ENCODE data around the gene TFDP2.
"Not testable (repeated sequence)": the region's sequence is repeated elsewhere in the genome, so short reads cannot be mapped to it uniquely, and the experiment has no call there.

The TFDP2 gene, protein sequence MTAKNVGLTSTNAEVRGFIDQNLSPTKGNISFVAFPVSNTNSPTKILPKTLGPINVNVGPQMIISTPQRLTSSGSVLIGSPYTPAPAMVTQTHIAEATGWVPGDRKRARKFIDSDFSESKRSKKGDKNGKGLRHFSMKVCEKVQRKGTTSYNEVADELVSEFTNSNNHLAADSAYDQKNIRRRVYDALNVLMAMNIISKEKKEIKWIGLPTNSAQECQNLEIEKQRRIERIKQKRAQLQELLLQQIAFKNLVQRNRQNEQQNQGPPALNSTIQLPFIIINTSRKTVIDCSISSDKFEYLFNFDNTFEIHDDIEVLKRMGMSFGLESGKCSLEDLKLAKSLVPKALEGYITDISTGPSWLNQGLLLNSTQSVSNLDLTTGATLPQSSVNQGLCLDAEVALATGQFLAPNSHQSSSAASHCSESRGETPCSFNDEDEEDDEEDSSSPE

GRCh38 chr3:142148792-142149672 is at the start of gene TFDP2:
Gene TFDP2, minus strand, starts transcription at chr3:142149544. Its CDS starts 47,795 bp downstream, at chr3:142101749.
- peak; percentile 56 to 62 for DNase-seq (ENCODE audit: low read depth in 2 of 2)

DNA sequence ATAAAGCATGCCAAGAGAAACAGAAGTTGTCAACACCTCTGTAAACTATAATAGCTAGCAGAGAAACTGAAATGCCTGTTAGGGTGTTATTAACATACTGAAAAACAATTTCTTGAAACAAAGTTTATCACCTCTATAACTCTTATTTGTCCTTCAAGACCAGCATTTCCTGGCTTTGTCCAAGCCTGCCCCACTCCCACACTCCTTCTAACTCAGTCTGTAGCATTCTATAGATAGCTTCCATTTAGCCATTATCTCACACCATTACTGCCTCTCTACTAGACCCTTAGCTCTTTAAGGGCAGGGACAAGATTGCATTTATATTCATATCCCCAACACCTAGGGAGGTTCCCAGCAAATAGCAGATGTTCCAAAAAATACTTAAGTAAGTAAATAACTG is 39.5 kb upstream of the TFDP2 start:
- no peak for DNase-seq (ENCODE audit: low read depth in 2 of 2)

DNA sequence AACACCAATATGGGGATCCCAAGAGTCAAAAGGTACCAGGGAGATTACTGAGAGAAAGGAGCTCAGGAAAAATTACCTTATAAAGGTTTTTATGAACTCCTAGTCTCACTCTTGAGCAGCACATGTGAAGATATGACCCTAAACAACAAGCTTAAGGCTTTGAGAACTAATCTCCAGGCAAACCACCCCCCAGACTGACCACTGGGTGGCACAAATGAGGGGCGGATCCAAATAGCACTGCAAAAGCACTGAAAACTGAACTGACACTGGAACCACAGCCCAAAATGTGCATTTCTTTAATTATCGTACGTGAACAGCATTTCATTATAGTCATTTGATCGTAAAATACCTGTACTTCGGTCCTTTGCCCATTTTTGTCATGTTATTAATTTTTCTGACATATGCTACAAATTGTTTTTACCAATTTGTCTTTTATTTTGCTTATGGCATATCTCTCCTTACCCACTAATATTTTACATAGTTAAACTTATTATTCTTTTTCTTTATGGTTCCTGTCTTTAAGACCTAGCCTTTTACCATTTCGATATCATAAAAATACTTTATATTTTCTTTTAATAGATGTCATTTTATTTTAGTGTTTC is 31.5 kb upstream of the TFDP2 start:
- DNase-seq (ENCODE audit: low read depth in 2 of 2), result peak in 1 of 2 donors; percentile 12

DNA sequence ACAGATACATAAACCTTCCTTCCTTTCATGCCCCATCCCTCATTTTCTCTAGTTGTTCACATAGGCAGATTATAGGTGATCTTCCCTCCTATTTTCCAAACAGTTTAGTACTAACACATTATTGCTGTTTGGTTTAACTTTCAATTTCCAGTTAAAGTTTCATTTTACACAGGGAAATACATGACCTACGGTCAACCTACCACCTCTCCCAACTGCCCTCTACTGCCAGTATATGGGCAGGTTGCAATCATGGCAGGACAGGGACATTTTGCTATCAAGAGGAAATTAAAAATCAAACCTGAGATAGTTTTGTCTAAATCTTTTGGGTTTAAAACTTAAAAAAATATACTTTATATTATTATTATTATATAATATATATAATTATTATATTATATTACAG is 26.1 kb upstream of the TFDP2 start:
- no peak for DNase-seq (ENCODE audit: low read depth in 2 of 2)

GRCh38 chr3:142174559-142174958 is 25.2 kb upstream of the TFDP2 start:
- DNase-seq (ENCODE audit: low read depth in 2 of 2), result no peak

- no peak for DNase-seq (ENCODE audit: low read depth in 2 of 2)
These were observed 19.2 kb upstream of the TFDP2 start for GRCh38 chr3:142168514-142168913.

DNA sequence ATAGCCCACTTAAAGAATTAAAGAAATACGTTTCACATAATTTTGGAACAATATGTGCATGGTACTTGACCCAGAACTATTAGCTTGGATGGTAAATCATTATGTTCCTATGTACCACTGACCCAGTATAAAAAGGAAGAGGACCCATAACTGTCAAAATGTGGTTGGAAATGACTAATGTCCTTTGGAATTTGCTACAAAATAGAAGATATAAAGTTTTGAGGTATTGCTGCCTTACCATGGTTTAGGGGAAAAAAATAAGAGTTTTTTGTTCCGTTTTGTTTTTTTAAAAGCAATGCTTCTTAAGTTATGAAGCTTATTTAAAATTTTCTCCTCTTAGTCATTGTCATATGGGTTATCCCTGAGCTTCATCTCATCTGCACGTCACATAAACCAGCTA is 15.8 kb upstream of the TFDP2 start:
- DNase-seq (ENCODE audit: low read depth in 2 of 2), result no peak

- DNase-seq (ENCODE audit: low read depth in 2 of 2), result no peak
These were observed 9.9 kb upstream of the TFDP2 start for GRCh38 chr3:142159083-142159740.

GRCh38 chr3:142154186-142154585 is 4.8 kb upstream of the TFDP2 start:
- no peak for DNase-seq (ENCODE audit: low read depth in 2 of 2)

DNA sequence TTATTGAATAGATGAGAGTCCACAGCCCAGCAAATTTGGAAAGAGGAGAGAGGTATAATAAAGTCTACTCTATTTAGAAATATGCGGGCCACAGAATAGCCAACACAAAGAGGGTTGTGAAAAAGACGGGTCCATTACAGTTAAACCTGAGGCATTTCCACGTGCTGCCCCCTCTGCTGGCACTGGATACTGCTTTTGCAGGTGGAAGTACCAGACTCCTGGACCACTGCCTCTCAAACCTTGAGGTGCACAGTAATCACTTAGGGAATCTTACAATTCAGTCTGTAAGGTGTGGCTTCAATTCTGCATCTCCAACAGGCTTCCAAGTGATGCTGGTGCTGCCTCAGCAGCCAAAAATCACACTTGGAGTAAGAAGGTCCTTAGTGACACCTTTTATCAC is 3.0 kb upstream of the TFDP2 start:
- DNase-seq (ENCODE audit: low read depth in 2 of 2), result no peak

DNA sequence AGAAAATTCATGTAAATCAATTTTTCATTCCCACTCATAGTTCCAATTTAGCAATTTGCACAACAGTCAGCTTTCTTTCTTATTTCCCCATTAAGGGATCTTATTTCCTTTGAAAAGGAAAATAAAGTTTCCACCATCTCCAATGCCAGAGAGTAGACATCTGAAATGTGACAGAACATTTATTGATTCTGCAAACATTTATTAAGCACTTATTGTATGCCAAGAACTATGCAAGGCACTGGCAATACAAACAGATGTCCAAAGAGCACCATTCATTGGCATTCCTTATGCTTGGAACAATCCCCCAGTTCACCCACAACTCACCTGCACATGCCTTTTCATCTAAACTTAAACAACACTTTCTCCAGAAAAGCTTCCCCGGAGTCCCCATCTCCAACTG is 2.5 kb upstream of the TFDP2 start:
- DNase-seq (ENCODE audit: low read depth in 2 of 2), result no peak

- DNase-seq (ENCODE audit: low read depth in 2 of 2), result no peak
These were observed 1.9 kb upstream of the TFDP2 start for GRCh38 chr3:142151240-142151639.

DNA sequence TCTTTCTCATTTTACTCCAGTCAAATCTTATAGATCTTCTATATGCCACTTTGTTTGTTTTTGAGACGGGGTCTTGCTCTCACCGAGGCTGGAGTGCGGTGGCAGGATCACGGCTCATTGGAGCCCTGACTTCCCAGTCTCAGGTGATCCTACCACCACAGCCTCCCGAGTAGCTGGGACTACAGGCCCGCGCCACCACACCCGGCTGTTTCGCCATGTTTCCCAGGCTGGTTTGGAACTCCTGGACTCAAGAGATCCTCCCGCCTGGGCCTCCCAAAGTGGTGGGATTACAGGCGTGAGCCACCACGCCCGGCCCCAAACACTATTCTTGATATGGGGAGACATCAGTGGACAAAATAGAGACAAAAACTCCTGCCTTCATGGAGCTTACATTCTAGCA is 927 bp upstream of the TFDP2 start:
- no peak for DNase-seq (ENCODE audit: low read depth in 2 of 2)

- no peak for DNase-seq (ENCODE audit: low read depth in 2 of 2)
These were observed 289 bp upstream of the TFDP2 start for GRCh38 chr3:142149673-142149992.

DNA sequence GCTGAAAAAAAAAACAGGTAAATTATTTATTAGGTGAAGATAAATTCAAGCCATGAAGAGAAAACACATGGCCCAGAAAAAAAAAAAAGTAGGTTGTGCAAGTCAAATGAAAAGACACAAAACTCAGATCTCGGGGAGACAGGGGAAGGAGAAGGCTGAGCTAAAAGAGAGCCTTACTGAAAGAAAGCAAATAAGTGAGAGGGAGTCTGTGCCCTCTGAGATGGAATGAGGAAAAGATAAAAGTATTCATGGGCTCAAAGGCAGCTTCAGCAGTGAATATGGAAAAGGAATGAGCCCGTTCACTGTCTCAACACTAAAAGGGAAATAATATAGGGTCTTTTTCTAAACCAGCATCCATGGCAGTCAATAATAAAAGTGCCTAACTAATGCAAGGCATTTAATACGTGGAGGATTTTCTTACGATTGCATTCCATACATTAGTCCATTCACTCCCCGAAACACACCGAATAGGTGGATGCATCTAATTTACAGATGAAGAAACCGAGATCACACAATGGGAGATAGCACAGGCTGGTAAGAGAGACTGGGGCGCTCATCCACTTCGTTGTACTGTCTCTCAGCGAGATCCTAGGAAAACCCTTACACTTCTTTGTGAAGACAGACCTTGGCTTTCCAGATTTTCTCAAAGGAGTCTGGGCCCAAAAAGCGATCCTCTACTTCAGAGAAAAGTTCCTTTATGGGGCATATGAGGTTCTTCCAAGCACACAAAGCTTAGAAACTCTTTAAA is 1.1 kb downstream of the TFDP2 start:
- DNase-seq (ENCODE audit: low read depth in 2 of 2), result no peak

- not testable (repeated sequence) for DNase-seq (ENCODE audit: low read depth in 2 of 2)
These were observed 4.8 kb downstream of the TFDP2 start for GRCh38 chr3:142144587-142144986.

DNA sequence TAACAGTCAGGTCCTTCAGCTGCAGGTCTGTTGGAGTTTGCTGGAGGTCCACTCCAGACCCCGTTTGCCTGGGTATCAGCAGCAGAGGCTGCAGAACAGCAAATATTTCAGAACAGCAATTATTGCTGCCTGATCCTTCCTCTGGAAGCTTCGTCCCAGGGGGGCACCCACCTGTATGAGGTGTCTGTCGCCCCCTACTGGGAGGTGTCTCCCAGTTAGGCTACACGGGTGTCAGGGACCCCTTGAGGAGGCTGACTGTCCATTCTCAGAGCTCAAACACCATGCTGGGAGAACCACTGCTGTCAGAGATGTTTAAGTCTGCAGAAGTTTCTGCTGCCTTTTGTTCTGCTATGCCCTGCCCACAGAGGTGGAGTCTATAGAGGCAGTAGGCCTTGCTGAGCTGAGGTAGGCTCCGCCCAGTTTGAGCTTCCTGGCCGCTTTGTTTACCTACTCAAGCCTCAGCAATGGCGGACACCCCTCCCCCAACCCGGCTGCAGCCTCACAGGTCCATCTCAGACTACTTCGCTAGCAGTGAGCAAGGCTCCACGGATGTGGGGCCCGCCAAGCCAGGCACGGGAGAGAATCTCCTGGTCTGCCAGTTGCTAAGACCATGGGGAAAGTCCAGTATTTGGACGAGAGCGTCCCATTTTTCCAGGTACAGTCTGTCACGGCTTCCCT is 8.6 kb downstream of the TFDP2 start:
- not testable (repeated sequence) for DNase-seq (ENCODE audit: low read depth in 2 of 2)

- not testable (repeated sequence) for DNase-seq (ENCODE audit: low read depth in 2 of 2)
These were observed 12.3 kb downstream of the TFDP2 start for GRCh38 chr3:142137089-142137488.

DNA sequence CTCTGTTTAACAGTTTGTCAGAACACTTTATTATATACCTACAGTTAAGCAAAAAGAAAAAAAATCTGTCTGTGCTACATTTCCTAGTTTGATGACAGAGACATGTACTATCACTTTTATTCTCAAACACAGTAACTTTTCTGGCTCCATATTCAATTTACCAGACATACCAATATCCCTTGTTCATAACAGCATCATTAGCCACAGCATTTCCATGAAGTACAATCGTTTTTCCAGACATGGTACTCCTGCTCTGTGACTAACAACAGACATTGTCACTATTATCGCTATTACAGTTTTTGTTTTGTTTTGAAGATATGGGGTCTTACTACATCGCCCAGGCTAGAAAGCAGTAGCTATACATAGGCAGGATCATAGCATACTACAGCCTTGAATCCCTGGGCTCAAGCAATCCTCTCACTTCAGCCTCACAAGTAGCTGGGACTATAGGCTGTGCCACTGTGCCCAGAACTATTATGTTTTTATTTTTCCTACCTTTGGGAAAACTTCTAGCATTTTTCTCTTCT is 14.5 kb downstream of the TFDP2 start:
- DNase-seq (ENCODE audit: low read depth in 2 of 2), result no peak

DNA sequence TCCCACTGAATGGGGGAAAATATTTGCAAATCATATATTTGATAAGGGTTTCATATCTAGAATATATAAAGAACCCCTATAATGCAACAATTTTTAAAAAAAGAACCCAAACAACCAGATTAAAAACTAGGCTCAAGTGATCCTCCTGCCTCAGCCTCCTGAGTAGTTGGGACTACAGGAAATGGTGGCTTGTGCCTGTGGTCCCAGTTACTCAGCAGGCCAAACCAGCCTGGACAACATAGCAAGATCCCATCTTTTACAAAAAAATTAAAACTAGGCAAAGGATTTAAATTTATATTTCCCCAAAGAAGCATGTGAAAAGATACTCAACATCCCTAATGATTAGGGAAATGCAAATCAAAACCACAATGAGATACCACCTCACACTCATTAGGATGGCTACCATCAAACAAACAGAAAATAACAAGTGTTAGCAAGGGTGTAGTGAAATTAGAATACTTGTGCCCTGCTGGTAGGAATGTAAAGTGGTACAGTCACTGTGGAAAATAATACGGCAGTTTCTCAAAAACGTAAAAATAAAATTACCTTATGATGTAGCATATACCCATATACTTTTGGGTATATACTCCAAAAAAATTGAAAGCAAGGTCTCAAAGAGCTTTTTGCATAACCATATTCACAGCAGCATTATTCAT is 19.7 kb downstream of the TFDP2 start:
- no peak for DNase-seq (ENCODE audit: low read depth in 2 of 2)

Data from activated CD8-positive, alpha-beta memory T cell treated with anti-CD3 and anti-CD28 coated beads for 4 hours (primary cell).